T47D (cell line): Measurements from ENCODE around the gene GRIK4.

Source experiments
- DNase-seq, 2 experiments: peaks; one replicate each; pipeline versions ENCODE4 v3.0.0 to v3.0.0-alpha.2; 2011 to 2012; ENCODE audit warnings: low read depth in 1 of 2, low spot score in 1 of 2
- JUND ChIP-seq: IDR thresholded peaks from 2 replicates; pipeline ENCODE4 v1.6.1; 2012; ENCODE audit warnings: low read depth
- in situ Hi-C: cut with HindIII; loops from 2 replicates; pipeline ENCODE4 v1.10.0; 2016; ENCODE audit warnings: low sequenced_read_pairs, low pct_unique_long_range_greater_than_20kb

Gene GRIK4

DNA sequence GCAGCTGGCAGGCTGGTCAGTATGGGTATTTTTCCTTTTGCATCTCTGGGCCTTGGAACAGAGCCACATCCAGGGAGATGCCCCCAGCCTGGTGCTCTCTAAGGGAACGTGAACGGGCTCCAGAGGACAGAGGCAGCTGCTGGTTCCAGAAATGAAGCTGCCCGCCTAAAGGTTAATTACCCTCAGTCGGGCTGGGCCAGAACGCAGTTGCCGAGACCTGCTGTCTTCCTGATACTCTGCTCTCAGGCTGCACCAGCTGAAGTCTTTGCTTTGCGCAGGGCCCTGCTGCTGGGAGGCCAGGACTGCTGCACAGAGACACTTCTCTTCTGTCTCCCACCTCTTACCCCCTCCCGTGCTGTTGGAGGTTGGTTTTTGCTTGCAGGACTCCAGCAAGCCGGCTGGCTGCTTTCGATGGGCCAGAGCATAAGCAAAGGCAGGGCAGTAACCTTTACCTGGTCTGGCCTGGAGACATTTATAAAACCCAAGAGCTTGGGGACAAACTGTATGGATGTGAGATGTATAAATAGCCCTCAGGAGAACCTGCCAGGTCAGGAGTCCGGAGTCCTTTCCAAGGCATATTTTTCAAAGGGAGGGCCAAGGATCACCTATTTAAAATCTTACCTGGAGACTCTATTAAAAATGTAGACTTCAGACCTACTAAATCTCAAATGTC lies 197.1 kb downstream of the GRIK4 start:
- DNase-seq, result no peak
- no peak for TF ChIP-seq JUND
- in situ Hi-C loops, result no loop called here

DNA sequence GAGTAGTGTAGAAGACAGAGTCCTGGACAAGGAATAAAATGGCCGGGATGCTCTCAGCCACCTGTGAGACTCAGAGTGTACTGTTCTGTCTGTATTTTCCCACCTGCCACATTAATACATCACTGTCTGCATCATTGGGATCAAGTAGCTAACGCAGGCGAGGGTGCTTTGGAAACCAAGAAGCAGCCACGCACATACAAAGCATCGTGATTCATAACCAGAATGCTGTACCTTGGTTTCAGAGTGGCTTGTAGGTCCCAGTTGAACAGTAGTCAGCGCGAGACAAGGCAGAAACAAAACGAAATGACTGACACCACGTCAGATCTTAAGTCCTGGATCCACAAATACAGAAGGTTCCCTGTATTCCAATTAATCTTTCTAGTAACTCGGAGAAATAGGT lies 198.3 kb downstream of the GRIK4 start:
- in situ Hi-C loops, result no loop called here
- DNase-seq, result no peak
- TF ChIP-seq JUND, result no peak

DNA sequence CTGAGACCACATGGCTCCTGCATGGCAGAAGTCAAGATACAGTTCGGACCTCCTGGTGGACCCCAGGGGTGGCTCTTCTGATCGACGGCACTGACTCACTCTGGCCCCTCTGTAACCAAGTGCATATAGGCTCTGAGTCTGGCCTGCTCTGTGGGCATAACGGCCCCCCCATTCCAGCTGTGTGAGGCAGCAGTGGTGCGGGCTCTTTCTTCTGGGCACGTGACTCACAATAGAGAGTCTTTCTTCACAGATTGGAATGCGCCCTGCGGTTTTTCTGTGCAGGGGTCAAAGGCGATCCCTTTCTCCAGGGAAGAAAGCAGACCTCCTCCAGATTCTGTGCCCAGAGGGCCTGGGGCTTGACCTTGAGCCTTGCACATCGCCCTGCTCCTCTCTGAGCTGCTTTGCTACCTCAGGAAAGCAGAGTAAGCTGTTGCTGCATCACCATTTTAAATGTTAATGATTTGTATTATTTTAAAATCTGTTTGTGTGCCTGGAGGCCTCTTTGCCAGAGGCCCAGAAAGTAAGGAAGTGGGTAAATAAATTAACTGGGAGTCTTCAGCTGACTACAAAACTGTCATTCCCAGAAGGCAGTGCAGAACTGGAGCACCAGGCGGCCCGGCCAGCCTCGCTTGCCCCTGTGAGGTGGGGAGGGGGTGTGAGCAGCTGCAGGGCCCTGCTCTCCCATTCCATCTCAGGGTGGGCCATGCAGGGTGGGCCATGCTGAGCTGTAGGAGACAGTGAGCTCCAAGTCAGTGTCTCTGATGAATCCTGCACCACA lies 199.0 kb downstream of the GRIK4 start:
- no peak for TF ChIP-seq JUND
- in situ Hi-C loops, result no loop called here
- peak in 1 of 2 experiments; percentile 47 for DNase-seq

DNA sequence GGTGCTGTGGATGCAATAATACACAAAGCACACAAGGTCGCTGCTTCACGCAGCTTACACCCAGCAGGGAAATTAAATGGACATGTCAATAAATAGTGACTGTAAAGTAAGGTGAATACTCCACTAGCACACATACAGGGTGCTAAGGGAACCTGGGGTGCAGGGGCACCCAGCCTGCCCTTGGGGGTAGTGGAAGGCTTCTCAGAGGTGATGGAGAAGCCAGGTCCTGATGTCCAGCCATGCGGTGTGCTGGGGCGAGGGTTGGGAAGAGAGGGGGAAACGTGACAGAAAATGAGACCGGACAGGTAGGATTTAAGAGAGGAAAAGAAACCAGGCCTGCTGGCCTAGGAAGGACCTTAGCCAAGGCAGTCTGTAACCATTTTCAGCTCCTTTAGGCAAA lies 200.5 kb downstream of the GRIK4 start:
- no peak for DNase-seq
- in situ Hi-C loops, result no loop called here
- TF ChIP-seq JUND, result no peak

DNA sequence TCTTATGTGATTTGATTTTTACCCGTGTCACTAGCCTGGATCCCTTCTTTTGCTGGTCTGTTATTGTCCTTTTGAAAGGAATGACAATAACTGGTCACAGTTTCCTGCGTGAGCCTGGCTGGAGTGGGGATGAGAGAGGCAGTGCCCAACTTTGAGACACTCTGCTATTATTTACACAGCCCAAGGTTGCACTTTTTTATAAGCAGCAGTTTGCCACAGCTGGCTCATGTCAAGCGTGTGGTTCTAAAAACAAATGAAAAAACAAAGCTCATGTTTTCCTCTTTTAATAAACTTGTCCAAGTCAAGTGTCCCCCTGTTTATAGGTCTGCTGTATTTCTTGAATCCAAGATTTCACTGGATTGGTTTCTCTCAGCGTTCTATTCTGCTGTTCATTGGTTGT lies 201.3 kb downstream of the GRIK4 start:
- TF ChIP-seq JUND, result no peak
- in situ Hi-C loops, result no loop called here
- no peak for DNase-seq

DNA sequence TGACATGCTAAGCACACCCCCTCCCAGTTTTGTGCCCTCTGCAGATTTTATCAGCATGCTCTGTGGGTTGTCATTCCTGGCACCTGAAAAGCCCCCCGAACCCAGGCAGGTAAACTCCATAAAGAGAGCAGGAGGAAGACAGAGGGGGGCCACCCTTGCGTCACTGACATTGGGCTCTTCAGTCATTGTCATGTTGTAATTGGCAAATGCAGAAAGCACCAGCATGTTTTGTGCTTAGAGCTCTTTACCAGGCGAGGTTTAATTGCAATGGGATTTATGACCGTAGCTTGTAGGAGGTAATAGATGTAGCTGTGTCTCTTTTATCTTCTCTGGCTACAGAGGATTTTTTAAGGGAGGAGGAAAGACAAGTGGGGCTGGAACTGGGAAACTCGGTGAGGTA lies 201.7 kb downstream of the GRIK4 start:
- no peak for DNase-seq
- in situ Hi-C loops, result no loop called here
- TF ChIP-seq JUND, result no peak

DNA sequence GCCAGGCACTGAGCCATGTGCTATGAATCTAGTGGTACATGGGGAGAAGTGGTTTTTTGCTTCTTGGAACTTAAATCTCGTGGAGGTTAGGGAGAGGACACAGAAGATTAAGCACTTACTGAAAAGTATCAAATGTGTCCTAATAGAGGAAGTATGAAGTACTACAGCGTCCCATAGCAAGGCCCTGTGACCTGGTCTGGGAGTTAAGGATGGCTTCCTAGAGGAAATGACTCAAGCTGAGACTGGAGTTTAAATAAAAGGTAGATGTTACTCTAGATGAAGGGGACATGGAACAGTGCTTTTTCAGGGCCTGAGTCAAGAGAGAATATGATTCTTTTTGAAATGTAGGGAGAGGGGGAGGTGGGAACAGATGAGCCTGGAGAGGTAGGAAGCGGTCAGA lies 202.9 kb downstream of the GRIK4 start:
- in situ Hi-C loops, result no loop called here
- no peak for TF ChIP-seq JUND
- no peak for DNase-seq

DNA sequence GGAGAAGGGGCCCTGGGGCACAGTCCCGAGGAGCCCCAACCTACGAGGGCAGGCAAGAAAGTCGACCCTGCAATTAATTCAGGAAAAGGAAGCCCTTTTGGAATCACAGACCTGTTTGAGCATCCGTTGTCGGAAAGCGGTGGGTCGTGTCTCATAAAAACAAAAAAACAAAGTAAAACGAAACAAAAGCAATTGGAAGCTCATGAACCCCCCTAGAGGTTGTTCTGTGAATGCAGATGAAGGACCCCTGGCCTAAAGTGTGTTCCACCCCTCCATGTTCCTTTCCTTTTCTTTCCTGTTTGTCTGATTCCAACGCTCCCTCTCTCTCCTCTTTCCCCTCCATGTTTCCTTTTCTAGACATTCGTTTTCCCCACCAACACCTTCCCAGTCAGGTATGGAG lies 203.7 kb downstream of the GRIK4 start:
- no peak for TF ChIP-seq JUND
- DNase-seq, result peak in 1 of 2 experiments; percentile 27
- in situ Hi-C loops, result no loop called here

DNA sequence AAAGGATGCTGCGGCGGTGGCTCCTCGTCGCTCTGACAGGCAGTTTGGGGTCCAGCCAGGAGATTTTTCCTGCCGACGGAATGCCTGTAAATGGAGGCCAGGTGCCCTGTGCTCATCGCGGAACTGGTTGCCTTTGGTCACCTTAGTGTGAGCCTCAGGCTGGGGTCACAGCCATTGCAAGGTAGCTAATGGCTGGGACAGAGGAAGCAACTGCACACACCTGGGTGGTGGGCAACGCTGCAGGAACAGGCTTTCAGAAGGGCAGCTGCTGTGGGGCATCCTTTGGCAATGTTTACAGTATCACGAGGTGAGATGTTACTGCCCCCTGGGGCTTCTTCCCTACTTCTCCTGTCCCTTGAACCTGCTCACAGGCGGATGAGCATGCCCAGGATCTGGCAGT lies 205.5 kb downstream of the GRIK4 start:
- no peak for TF ChIP-seq JUND
- in situ Hi-C loops, result no loop called here
- DNase-seq, result no peak

DNA sequence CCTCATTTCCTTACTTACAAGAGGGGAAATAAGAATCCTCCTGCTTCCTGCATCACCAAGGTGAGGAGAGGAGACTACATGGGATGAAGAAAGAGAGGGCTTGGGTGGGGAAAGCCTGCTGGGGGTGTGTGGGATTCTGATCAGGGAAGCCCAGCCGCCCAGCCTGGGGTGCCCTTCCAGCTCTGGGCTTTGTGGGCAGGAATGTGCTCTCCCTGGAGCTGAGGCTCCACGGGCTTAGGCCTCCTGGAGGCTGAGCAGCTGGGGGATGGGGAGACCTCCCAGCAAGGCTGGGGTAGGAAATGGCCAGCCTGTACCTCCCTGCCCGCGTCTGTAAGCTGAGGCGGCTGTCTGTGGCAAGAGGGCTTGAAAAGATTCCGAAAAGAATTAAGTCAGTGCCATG lies 206.1 kb downstream of the GRIK4 start:
- DNase-seq, result no peak
- in situ Hi-C loops, result no loop called here
- no peak for TF ChIP-seq JUND

DNA sequence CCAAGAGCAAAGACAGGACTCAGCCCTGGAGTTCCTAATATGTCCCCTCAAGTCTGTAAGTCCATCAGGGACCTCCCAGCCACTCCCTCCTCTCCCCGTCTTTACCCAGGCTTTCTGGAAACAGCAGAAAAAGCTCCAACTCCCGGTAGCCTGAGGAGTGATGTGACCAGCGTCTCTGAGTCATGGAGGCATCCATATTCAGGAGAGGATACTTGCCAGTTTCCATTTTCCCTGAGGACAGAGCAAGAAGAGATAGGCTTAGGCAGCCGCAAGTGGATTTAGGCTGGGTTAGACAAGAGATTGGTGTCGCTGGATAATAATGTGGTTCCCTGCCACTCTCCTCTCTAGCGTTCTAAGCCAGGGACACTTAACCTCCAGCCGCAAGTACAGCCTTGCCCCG lies 206.6 kb downstream of the GRIK4 start:
- in situ Hi-C loops, result no loop called here
- no peak for DNase-seq
- TF ChIP-seq JUND, result no peak

DNA sequence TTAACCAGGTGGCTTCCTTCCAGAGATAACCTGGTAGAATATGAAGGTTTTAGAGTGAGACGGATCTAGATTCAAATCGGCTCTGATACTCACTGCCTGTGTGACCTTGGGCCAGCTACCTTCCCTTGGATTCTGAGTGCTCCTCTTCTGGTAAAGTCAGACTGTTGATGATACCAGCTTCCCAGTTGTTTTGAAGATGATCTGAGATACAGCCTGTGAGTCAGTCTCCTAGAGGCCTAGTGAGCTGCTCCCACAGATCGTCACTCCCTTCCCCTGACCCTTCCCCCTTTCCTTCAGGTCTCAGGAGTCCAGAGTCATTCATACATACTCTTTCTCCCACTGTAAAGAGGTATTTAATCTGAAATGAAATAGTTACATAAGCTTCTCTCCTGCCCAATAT lies 207.8 kb downstream of the GRIK4 start:
- in situ Hi-C loops, result no loop called here
- no peak for DNase-seq
- TF ChIP-seq JUND, result no peak

DNA sequence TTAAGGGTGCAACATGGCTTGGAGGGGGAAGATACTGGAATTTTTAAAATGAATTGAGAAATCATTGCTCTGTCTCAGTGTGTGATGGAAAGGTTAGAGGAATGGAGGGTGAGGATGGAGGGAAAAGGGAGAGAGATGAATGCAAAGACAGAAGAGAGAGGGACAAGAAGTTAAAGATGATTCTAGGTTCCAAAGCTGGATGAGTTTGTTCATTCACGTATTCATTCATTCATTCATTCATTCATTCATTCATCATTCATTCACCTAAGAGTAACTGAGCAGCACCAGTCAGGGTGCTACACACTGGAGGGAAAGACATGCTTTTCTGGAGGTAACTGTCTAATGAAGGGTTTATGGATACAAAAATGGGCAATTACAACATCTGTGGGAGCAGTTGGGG lies 209.2 kb downstream of the GRIK4 start:
- no peak for TF ChIP-seq JUND
- in situ Hi-C loops, result no loop called here
- no peak for DNase-seq
